NCI-H460 (cell line): ENCODE measurements around the gene ERG28. TPM values are rescaled to one million over a fixed set of nuclear protein-coding genes. Genes with fewer than 3 reads are reported as not detected.
"Not testable (repeated sequence)": the region's sequence is repeated elsewhere in the genome, so short reads cannot be mapped to it uniquely, and the experiment has no call there.

Experiments
- DNase-seq: peaks from one replicate; pipeline ENCODE4 v3.0.0-alpha.2; 2016; ENCODE audit warnings: low read depth; ENCODE audit errors: extremely low read depth
- total RNA-seq: library from RNA; depleted of rRNA; stranded (reverse); fragments of >200 nt; shearing (Covaris generic); gene quantifications from 2 replicates; pipeline ENCODE4 v1.2.3, GENCODE V29; 2014

The ERG28 gene
- total RNA-seq, 1 experiment from 2014 or later, result 12.6 TPM

DNA sequence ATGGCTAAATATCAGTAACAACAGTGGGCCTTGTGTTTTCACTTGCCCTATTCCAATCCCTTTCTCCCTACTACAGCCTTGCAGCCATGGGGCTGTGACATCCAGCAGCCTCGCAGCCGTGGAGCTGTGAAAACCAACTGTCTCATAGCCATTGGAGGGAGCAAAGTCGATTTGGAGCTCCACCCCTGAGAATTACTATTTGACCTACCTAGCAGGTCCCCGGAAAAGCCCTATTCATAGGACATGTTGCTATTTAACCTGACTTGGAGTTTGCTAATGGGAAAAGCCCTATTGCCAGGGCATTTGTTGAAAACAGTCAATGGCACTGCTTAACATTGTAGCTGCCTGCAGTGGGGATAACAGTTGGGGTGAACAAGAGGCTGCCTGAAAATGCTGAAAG lies 33.3 kb downstream of the ERG28 start:
- DNase-seq, result no peak

DNA sequence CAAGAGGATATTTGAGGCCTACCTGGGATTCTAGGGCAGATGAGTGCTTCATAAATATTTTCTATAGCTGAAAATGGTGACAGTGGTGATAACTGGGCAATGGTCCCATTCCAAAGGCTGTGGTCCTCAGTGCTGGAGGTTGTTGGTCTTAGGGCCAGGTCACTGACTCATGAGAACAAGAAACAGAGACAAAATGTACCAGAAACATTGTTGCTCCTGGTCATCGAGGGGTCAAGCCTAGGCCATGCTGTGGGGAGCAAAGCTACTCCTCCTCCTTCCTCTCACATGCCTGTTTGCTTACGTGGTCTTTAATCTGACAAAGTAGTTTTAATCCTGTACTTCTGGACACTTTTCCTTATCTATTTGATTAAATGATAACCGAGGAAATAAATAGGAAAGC lies 33.8 kb downstream of the ERG28 start:
- no peak for DNase-seq

DNA sequence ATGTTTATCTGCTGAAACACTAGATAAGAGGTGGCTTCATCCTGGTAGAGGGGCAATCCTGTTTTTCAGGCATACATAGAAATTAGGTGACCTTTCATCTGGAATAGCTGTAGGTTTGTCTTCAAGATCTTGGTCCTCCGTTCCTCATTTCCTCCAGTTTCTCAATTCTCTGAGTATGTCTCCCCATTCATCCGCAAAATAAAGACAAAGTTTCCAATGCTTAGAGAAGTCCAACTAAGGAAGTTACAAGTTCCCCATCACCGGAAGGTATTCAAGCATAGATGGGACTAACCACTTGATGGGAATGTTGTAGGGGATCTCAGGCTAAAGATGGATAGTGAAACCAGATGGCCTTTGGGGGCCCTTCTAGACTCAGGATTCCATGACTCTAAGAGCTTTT lies 34.3 kb downstream of the ERG28 start:
- DNase-seq, result no peak

DNA sequence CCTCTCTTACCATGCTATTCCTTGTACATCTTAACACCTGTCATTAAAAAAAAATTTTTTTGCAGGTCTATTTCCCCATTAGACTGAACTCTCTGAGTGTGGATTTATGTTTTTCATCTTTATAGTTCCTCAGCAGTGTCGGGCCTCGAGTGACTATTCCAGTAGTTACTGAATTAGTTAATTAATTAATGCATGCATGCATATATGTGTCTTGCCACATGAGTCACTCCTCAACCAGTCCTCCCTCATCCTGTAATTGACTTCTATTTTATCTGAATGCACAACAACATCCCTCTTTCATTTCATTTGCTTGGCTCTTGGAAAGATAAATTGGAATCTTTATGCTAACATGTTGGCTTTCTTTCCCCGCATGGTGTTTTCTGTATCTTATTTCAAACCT lies 35.6 kb downstream of the ERG28 start:
- DNase-seq, result no peak

DNA sequence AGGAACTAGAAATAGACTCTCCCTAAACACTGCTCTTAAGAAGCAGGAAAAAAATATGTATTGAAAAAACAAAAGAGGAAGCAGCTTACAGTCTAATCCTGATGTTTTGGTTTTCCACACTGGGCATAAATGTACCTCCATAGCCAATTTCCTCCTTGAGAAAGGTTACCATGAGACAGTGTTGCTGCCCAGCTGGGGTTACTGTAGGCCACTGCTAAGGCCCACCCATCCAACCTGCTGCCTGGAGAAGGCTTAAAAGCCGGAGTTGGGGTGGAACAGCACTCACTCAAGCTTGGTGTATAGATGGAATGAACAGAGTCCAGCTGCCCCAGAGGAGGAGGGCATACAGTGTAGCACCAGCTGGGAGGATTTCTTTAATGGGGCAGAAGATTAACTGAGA lies 41.1 kb downstream of the ERG28 start:
- no peak for DNase-seq

DNA sequence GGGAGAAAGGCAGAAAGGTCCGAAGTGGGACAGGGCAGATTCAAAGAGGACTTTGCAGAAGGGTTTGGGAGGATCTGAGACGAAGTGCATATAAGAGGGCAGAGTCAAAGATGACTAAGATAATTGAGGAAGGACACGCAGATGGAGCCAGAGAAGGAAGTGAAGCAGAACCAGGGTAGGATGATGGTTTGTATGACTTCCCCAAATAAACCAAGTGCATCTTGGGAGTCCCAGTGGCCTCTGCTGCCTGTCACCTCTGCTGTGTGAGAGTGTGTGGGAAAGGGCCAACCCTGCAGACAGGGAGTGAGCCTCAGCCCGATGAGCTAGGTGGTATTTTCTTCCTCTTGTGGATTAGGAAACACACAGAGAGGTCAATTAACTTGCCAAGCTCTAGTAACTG lies 45.5 kb downstream of the ERG28 start:
- DNase-seq, result no peak

DNA sequence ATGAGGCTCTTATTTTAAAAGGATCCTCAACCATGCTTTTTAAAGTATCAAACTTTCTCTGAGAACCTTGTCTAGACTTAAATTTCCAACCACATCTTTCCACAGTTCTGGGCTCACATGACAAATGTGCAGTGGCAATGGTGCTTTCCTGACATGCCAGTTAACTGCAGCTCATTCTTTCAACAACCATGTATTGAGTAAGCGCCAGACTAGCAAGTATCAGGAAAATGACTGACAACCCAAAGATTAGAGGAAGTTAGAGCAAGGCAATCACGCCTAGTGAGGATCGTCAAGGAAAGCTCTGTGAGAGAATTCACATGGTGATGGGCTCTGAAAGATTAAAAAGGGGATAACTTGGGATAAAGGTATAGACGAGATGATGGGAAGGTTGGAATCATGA lies 46.5 kb downstream of the ERG28 start:
- no peak for DNase-seq

DNA sequence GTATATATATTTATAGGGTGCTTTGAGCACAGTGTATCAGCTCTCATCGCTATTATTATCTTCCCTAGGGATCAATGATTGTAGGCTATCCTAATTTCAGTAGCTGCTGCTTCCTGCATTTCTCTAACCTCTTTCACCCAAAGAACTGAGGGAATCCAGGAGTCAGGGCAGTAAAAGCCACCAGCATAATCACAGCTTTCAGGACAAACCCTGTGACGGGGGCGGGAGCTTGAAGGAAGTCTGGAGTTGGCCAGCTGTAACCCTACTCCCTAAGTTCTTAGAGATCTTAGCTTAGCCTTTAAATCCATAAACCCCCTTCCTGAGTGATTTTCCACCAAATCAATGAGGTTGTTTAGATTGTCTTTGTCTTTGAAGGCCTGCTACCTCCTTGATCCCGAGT lies 48.5 kb downstream of the ERG28 start:
- DNase-seq, result no peak

DNA sequence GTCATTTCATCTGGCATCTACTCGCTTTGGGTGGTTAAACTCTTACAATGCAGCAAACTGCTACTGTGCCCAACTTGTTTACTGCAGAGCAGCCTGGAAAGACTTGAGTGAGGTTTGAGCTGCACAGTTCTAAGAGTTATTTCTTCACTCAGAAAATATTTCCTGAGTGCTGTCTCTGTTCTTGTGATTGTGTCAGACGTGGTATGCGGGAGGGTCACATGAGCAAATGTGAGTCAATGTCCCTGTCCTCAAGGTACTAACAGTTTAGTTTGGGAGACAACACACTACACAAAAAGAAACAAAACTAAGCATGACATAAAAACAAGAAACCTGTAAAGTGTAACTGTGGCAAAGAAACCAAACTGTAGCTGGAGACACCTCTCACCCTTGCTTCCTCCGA lies 49.8 kb downstream of the ERG28 start:
- DNase-seq, result no peak

DNA sequence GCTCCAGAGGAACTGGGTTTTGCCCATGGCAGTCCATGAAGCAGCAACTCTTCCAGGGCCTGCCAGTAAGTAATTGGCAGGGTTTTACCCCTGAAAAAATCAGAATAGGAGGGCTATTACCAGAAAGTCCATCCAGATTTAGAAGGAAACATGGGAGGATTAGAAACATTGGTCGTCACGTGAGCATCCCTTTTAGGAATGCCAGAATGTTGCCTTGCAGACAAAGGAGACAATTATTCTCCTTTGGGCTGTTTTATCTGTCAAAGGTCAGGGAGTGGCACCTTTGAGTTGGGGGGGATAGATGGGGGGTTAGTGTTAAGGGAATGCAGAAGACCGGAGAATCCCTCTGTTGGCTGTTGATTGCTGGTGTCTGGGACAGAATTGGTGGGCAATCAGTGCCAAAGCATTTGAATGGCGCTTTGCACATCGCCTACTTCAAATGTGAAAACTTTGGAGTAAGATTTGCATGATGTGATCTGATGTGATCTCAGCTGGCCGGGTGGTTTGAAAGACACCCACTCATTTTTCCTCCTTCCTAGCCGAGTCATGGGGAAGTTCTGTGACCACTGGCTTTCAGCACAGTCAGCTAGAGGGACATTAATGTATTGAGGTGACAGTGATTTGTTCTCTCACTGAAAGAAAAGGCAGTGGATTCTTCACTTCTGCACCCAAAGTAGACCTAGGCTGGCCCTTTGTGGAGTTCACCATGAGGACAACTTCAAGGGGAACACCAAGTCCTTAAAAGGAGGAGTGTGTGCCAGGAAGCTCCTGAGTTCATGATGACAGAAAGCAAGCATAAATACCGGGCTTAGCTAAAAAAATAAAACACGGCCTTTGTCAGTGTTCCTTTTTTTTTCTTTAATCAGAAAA lies 50.8 kb downstream of the ERG28 start:
- no peak for DNase-seq

DNA sequence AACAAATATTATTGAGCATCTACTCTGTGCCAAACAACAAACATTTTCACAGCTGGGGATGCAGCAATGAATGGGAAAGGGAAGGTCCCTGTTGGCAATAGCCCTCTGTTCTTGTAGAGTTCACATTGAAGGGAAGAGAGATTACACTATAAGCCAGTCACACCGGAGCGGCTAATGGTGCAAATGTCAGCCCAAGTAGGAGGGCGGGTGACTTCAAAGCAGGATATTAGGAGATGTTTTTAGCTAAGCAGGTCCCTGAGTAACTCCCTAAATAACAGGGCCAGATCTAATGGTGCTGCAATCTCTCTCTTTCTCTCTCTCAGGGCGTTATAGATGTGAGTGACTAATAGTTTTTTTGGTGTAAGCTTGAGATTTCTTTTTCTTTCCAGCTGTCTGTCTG lies 51.6 kb downstream of the ERG28 start:
- DNase-seq, result no peak

DNA sequence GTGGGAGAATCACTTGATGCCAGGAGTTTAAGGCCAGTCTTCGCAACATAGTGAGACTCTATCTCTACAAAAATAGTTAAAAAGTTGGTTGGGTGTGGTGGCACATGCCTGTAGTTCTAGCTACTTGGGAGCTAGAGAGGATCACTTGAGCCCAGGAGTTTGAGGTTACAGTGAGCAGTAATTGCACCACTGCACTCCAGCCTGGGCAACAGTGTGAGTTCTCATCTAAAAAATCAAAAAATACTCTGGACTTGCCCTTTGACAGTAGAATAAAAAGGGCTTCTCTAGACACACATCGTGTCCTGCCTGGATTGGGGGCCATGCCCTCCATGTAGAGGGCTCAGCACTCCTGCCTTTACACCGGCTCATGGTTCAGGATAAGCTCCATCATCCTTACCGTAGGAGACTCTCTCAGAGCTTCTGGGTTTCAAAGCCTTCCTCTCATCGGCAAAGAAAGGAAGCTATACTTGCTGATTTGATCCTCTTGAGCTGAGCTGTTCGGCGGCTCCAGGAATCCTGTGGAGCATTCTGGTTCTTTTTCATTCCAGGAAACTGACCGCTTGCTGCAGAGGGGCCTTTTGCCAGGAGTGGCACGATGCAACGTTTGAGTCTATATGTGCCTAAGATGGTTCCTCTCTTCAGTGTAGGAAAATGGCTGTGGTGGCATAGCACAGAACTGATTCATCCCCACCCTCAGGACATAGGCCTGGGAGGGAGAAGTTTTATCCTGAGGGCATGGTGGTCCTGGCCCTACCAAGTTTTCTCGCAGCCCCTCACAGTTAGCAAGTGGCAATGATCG lies 52.6 kb downstream of the ERG28 start:
- DNase-seq, result no peak

DNA sequence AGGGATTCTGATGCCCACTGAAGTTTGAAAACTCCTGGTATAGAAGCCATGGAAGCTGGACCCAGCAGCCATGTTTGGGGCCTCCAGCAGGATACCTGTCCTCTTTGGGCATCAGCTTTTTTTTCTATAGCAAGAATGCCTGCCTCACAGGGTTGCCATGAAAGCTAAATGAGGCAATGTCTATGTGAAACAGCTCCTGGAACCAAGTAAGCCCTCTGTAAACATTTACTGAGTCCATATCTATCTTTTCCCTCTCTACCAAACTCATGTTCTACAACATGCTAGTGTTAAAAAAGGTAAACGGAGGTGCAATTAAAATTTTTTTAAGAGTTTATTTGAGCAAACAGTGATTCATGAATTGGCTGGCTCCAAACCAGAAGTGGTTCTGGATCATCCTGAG lies 53.6 kb downstream of the ERG28 start:
- no peak for DNase-seq

DNA sequence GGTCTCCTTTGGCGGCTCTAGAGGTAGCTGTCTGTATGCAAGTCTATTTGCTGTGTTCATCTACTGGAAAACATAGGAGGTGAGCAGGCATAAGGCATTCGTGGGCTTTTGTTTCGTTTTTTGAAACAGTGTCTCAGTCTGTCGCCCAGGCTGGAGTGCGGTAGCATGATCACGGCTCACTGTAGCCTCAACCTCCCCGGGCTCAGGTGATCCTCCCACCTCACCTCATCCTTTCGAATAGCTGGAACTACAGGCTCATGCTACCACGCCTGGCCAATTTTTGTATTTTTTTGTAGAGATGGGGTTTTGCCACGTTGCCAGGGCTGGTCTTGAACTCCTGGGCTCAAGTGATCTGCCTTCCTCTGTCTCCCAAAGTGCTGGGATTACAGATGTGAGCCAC lies 54.8 kb downstream of the ERG28 start:
- no peak for DNase-seq

DNA sequence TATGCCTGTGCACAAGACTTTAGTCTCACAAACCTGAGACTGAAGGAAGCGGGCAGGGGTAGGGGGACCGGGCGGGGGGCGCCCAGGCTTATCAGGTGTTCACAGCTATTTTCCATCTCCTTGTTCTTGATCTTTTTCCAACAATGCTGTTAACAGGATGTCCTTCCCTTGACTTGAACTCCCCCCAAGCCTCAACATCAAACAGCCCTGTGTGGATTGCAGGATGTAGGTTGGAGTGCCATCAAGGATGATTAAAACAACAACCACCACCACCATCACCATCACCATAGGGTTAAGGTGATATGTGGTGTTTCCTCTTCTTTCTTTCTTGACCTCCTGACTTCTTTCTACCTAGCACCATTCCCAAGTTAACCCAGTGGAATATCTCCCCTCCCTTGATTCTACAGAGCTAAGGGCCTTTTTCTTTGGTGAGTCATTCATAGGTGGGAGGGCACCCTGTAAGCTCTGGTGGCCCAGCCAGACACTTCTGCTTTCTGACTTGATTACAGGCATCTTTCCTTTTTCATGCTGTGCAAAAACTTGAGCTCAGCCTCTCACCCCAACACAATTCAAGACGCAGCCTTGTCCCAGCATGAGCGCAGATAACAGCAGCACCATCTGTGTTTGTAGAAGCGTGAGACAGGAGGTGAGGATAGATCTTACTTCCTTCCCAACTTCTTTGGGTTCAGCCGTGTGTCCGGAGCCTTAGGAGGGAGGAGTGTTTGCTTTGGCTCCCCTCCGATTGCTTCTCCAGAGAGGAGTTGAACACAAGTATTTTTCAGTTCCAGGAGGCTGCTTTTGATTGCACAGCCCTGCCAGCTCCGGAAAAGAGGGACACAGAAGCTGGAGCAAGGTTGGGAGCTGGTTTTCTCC lies 55.5 kb downstream of the ERG28 start:
- DNase-seq, result no peak

DNA sequence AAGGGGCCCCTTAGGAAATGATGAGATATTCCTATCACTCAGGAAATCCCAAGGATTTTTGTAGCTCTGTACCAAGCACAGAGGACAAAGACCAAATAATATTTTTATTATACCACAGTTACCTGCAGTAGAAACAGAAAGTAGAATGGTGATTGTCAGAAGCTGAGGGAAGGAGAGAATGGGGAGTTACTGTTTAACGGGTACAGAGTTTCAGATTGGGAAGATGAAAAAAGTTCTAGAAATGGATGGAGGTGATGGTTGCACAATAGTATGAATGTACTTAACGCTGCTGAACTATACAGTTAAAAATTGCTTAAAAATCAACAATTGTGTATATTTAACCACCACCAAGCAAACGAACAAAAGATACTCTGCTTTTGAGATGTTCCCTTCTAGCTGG lies 58.2 kb downstream of the ERG28 start:
- DNase-seq, result no peak

DNA sequence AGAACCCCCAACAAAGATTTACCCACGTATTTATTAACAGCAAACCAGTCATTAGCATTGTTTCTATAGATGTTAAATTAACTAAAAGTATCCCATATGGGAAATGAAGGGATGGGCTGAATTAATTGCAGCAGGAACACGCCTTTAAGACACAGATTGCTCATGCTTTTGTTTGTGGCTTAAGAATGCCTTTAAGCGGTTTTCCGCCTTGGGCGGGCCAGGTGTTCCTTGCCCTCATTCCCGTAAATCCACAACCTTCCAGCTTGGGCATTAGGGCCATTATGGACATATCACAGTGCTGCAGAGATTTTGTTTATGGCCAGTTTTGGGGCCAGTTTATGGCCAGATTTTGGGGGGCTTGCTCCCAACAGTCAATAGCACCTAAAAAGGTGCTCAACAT lies 59.6 kb downstream of the ERG28 start:
- not testable (repeated sequence) for DNase-seq

DNA sequence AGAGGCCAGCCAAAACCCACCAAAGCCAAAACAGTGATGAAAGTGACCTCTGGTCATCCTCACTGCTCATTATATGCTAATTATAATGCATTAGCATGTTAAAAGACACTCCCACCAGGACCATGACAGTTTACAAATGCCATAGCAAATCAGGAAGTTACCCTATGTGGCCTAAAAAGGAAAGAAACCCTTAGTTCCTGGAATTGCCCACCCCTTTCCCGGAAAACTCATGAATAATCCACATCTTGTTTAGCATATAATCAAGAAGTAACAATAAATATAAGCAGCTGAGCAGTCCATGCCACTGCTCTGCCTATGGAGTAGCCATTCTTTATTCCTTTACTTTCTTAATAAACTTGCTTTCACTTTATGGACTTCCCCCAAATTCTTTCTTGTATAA lies 60.6 kb downstream of the ERG28 start:
- DNase-seq, result not testable (repeated sequence)
